ENCODE measurements around the gene CFAP210. TPM values are rescaled to one million over a fixed set of nuclear protein-coding genes. Genes with fewer than 3 reads are reported as not detected.
A peak's percentile ranks its signal among the peaks of the same experiment; 100 is the strongest.
"Not testable (repeated sequence)": the region's sequence is repeated elsewhere in the genome, so short reads cannot be mapped to it uniquely, and the experiment has no call there.

CFAP210 gene
- total and polyA plus RNA-seq, 9 of the 15 experiments (the other 6 are each of a cell fraction or from before 2014, with no cell fraction given), result 0.75 to 3.6 (median 1.3) TPM

GRCh38 chr2:169687943-169688342, 6.3 kb downstream of the CFAP210 start:
- TF ChIP-seq CBX3 (IDR thresholded peaks at IDR 0.05; ENCODE audit: borderline replicate concordance in 1 of 2, low read length in 2 of 2), result peak in 1 of 2 experiments; percentile 49; a peak in 1 of 3 replicates
- TF ChIP-seq ZFP36 (IDR thresholded peaks at IDR 0.05; ENCODE audit: low read depth, low read length, partially characterized antibody), result peak; percentile 57
- DNase-seq (ENCODE audit: extremely low read depth in 1 of 4, low spot score in 3 of 4); H3K4me1 ChIP-seq (replicated peaks in 1 of 2; ENCODE audit: control insufficient read depth in 2 of 2, insufficient read depth in 2 of 2, low read length in 2 of 2); ATAC-seq; H3K79me2 ChIP-seq (ENCODE audit: control insufficient read depth, insufficient read depth, low read length); H3K4me3 ChIP-seq; in situ Hi-C loops (cut with MboI); H4K20me1 ChIP-seq (replicated peaks; ENCODE audit: control insufficient read depth, insufficient read depth, low read length); H3K36me3 ChIP-seq (ENCODE audit: control insufficient read depth, insufficient read depth, low read length); H3K9me1 ChIP-seq (ENCODE audit: control insufficient read depth, insufficient read depth, low read length); BruUV-seq (replicated peaks); H3K27me3 ChIP-seq (ENCODE audit: control insufficient read depth in 2 of 2, insufficient read depth in 2 of 2, low read length in 2 of 2); H3K9ac ChIP-seq (ENCODE audit: insufficient read depth in 1 of 2, low read depth in 2 of 2, low read length in 2 of 2); H3K4me2 ChIP-seq (ENCODE audit: insufficient read depth, low read length); CTCF ChIA-PET (ENCODE audit: low intra/inter-chr PET ratio); H2AFZ ChIP-seq (ENCODE audit: low read depth, low read length); H3K27ac ChIP-seq (ENCODE audit: extremely low read depth, low read depth, low read length); intact Hi-C loops (cut with micrococcal nuclease); FAIRE-seq; H3K9me3 ChIP-seq (replicated peaks; ENCODE audit: control insufficient read depth, insufficient read depth, low read depth, low read length): not testable (repeated sequence)
- POLR2A ChIA-PET, result interaction anchor here (0.6 kb wide), 1 partner anchor 42 kb away, joined by 3 read pairs; no protein-coding TSS in a partner anchor

GRCh38 chr2:169686825-169687224, 7.4 kb downstream of the CFAP210 start:
- H3K4me3 ChIP-seq; H3K9me3 ChIP-seq (replicated peaks; ENCODE audit: control insufficient read depth, insufficient read depth, low read depth, low read length); H3K4me1 ChIP-seq (replicated peaks in 1 of 2; ENCODE audit: control insufficient read depth in 2 of 2, insufficient read depth in 2 of 2, low read length in 2 of 2); ATAC-seq; H3K79me2 ChIP-seq (ENCODE audit: control insufficient read depth, insufficient read depth, low read length); H3K36me3 ChIP-seq (ENCODE audit: control insufficient read depth, insufficient read depth, low read length); DNase-seq (ENCODE audit: extremely low read depth in 1 of 4, low spot score in 3 of 4); H3K9me1 ChIP-seq (ENCODE audit: control insufficient read depth, insufficient read depth, low read length); H4K20me1 ChIP-seq (replicated peaks; ENCODE audit: control insufficient read depth, insufficient read depth, low read length); H3K9ac ChIP-seq (ENCODE audit: insufficient read depth in 1 of 2, low read depth in 2 of 2, low read length in 2 of 2); H3K4me2 ChIP-seq (ENCODE audit: insufficient read depth, low read length); in situ Hi-C loops (cut with MboI); CTCF ChIA-PET (ENCODE audit: low intra/inter-chr PET ratio); FAIRE-seq; H3K27me3 ChIP-seq (ENCODE audit: control insufficient read depth in 2 of 2, insufficient read depth in 2 of 2, low read length in 2 of 2); intact Hi-C loops (cut with micrococcal nuclease); BruUV-seq (replicated peaks); H2AFZ ChIP-seq (ENCODE audit: low read depth, low read length); H3K27ac ChIP-seq (ENCODE audit: extremely low read depth, low read depth, low read length): not testable (repeated sequence)
- POLR2A ChIA-PET, result interaction anchor here (0.6 kb wide), 1 partner anchor 126 kb away, joined by 3 read pairs; no protein-coding TSS in a partner anchor
- WGBS (ENCODE audit: insufficient coverage, low coverage, missing lambda C conversion rate), result 53% methylated on average over 4 of the region's 4 CpGs
